HG03175 (cell line): Measurements from ENCODE around the gene ADAR.

Source experiments
- ATAC-seq: cut with Tn5 transposase; IDR thresholded peaks from one replicate; pipeline ENCODE4 v1.9.1; 2021; ENCODE audit warnings: mild to moderate bottlenecking, moderate library complexity; ENCODE audit not compliant: unreplicated experiment

Gene ADAR

GRCh38 chr1:154559466-154560044 is 48.4 kb downstream of the ADAR start:
- peak; percentile 32 for ATAC-seq

- peak; percentile 92 for ATAC-seq
Observed at GRCh38 chr1:154558720-154559465, 49.1 kb downstream of the ADAR start.

- no peak for ATAC-seq
Observed at GRCh38 chr1:154557939-154558719, 49.9 kb downstream of the ADAR start, which contains the start of gene UBE2Q1. TSS of gene UBE2Q1 (minus strand) at chr1:154558662. CDS start at chr1:154558553, 109 bp downstream.

GRCh38 chr1:154557248-154557938 is 50.6 kb downstream of the ADAR start:
- no peak for ATAC-seq

GRCh38 chr1:154556422-154556821 is 51.6 kb downstream of the ADAR start:
- no peak for ATAC-seq

- no peak for ATAC-seq
Observed at GRCh38 chr1:154553056-154554030, 54.6 kb downstream of the ADAR start.

- no peak for ATAC-seq
Observed at GRCh38 chr1:154552036-154552435, 56.0 kb downstream of the ADAR start.

- ATAC-seq: no peak
Observed at GRCh38 chr1:154551474-154551873, 56.5 kb downstream of the ADAR start.

GRCh38 chr1:154550657-154551056 is 57.3 kb downstream of the ADAR start:
- ATAC-seq: no peak

GRCh38 chr1:154550070-154550469 is 57.9 kb downstream of the ADAR start:
- no peak for ATAC-seq

- ATAC-seq: no peak
Observed at GRCh38 chr1:154549202-154549770, 58.7 kb downstream of the ADAR start.

GRCh38 chr1:154548028-154548427 is 60.0 kb downstream of the ADAR start:
- no peak for ATAC-seq

GRCh38 chr1:154547105-154547732 is 60.8 kb downstream of the ADAR start:
- ATAC-seq: no peak

- ATAC-seq: no peak
Observed at GRCh38 chr1:154546264-154547063, 61.5 kb downstream of the ADAR start.

- no peak for ATAC-seq
Observed at GRCh38 chr1:154541231-154541630, 66.8 kb downstream of the ADAR start.

GRCh38 chr1:154539486-154540483 is 68.2 kb downstream of the ADAR start:
- no peak for ATAC-seq

- no peak for ATAC-seq
Observed at GRCh38 chr1:154536570-154536969, 71.4 kb downstream of the ADAR start.
